GM19395 (cell line): ENCODE measurements around the gene LRRC47.

Experiments used
- ATAC-seq: cut with Tn5 transposase; IDR thresholded peaks from one replicate; pipeline ENCODE4 v1.9.1; 2021; ENCODE audit warnings: mild to moderate bottlenecking, moderate library complexity; ENCODE audit not compliant: unreplicated experiment

The LRRC47 gene

DNA sequence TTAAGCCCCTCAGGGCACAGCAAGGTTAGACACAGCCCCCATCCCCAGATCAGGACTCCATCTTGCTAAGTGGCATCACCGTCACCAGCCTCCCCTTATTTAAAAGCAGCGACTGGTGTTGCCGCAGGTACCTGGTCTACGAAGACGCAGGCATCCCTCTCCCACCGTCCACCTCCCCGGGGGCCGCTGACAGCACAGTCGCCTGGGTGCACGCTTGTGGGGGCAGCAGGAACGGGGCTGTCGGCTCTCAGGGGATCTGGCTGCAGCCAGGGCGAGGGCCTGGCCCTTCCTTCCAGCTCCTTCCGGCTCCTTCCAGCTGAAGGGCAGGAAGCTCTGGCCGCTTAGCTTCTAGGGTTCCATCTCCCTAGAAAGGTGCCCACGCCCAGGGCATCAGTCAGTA is 61.7 kb downstream of the LRRC47 start:
- ATAC-seq: no peak

DNA sequence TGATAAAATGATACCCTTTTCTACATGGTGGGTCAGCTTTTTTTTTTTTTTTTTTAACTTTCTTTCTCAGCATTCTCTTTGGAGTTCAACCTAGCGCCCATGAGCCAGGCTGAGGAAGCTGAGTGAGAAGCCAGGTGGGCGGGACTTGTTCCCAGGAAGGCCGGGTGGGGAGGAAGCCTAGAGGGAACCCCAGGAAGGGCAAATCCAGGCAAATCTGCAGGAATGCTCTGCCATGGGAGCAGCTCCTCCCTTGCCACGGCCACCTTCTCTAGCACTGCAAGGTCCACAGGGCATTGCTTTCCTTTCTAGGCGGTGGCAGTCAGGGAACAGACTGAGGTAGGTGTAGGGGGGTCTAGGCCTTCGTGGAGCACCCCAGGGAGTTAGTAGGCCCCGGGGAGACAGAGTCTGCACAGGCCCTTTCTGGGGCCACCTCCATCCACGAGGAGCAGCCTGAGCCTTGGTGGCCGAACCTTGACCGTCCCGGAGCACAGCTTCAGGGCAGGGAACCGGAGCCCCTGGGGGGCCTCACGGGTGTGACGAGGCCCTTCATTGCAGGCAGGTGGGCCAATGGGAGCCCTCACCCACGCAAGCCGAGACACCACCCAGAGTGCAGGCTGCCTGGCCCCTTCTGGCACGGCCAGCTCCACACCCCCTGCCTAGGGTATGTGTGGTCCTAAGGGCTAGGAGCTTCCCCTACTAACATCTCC is 62.3 kb downstream of the LRRC47 start:
- ATAC-seq: no peak

DNA sequence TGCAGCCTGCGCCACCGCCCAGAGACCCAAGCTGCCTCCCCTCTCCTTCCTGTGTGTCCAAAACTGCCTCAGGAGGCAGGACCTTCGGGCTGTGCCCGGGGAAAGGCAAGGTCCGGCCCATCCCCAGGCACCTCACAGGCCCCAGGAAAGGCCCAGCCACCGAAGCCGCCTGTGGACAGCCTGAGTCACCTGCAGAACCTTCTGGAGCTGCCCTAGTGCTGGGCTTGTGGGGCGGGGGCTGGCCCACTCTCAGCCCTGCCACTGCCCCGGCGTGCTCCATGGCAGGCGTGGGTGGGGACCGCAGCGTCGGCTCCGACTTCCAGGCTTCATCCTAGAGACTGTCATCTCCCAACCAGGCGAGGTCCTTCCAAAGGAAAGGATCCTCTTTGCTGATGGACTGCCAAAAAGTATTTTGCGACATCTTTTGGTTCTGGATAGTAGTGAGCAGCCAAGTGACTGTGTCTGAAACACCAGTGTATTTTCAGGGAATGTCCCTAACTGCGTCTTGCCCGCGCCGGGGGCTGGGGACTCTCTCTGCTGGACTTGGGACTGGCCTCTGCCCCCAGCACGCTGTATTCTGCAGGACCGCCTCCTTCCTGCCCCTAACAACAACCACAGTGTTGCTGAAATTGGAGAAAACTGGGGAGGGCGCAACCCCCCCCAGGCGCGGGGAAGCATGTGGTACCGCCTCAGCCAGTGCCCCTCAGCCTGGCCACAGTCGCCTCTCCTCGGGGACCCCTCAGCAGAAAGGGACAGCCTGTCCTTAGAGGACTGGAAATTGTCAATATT is 63.0 kb downstream of the LRRC47 start:
- ATAC-seq: no peak

DNA sequence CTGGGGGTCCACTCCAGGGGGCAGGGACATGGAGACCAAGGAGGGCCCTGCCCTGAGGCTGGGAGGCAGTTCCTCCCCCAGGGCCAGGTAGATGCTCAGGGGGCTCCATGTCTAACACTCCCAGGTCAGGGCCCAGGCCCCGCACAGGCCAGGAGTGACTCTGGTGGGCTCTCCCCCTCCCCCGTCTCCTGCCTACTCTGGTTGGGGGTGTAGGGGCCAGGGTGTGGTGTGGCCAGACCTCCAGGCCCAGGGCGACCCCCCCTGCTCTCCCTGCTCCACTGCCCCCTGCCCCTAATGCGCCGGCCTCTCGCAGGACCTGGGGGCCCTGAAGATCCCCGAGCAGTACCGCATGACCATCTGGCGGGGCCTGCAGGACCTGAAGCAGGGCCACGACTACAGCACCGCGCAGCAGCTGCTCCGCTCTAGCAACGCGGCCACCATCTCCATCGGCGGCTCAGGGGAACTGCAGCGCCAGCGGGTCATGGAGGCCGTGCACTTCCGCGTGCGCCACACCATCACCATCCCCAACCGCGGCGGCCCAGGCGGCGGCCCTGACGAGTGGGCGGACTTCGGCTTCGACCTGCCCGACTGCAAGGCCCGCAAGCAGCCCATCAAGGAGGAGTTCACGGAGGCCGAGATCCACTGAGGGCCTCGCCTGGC is 63.7 kb downstream of the LRRC47 start:
- no peak for ATAC-seq

GRCh38 chr1:3731583-3732433 is 64.5 kb downstream of the LRRC47 start:
- ATAC-seq: no peak

DNA sequence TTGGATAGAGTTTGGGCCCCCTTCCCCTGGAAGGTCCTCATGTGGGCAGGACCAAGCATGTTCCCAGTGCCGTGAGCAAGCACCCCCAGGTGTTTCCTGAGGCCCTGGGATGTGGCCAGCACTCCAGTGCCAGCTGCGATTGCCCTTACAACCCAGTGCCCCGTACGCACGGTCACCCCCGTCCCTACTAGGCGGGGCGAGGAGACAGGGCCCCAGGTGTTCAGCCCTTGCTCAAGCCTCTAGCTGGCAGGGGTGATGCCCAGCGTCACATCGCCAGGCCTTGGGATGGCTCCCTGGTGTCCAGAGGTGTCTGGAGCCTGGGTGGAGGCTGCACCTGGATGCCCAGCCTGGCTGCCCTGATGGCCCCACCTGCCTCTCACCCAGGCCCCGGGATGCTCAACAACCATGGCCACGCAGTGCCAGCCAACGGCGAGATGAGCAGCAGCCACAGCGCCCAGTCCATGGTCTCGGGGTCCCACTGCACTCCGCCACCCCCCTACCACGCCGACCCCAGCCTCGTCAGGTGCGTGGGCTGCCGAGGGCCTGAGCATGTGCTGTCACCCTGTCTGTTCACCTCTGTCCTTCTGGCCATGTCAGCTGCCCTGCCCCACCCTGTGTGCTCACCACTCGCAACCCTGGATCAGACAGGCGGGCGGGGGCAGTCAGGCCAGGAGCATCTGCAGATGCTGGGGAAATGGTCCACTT is 65.6 kb downstream of the LRRC47 start:
- no peak for ATAC-seq

DNA sequence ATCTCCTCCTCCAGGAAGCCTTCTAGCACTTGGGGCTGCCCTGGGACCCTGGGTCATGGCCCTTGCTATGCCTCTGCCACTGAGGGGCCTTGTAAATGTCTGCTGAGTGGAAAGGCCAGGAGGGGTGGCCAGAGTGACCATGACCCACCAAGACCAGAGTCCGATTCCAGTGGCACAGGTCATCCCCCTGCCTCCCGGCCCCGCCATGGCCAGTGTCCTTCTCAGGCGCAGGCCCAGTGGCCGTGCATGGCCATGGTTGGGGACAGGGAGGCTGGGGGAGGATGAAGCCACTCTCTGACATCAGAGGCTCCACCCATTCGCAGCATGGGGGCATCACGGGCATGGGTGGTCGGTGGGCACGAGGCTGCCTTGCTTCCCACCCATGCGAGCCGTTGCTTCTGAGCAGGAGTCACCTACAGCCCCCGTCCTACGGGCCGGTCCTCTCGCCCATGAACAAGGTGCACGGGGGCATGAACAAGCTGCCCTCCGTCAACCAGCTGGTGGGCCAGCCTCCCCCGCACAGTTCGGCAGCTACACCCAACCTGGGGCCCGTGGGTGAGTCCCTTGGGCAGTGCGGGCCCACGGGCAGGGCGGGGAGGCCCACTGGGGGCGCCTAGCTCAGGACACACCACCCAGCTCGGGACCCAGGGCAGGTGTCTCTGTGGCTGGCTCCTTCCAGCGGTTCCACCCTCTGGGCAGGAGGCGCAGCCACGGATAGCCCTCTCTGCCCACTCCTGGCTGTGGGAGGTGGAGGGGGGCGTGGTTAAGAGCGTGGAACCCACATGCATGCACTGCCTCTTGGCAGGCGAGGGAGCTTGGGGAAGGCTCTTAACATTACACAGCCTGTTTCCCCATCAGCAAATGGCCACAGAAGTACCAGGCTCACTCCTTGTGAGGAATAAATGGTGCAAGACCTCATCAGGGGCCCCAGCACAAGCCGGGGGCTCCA is 66.4 kb downstream of the LRRC47 start:
- ATAC-seq: no peak
